GM12878 (cell line): ENCODE results near the gene NOC2L. TPM values are rescaled to one million over a fixed set of nuclear protein-coding genes. Genes with fewer than 3 reads are reported as not detected.

ENCODE experiments used
- BCLAF1 ChIP-seq: fragments of 450-650 bp; IDR thresholded peaks from 2 replicates; pipeline ENCODE4 v1.6.1; 2017; ENCODE audit warnings: antibody characterized with exemption, mild to moderate bottlenecking, moderate library complexity
- BHLHE40 ChIP-seq, 2 experiments: fragments of 450-650 bp in 1 of 2; IDR thresholded peaks; 2 replicates each; pipeline ENCODE4 v1.6.1; 2011 to 2017; ENCODE audit warnings: low read depth in 2 of 2, borderline replicate concordance in 1 of 2, improper control_type of control experiment in 1 of 2, low read length in 1 of 2, mild to moderate bottlenecking in 1 of 2
- CHD2 ChIP-seq: IDR thresholded peaks from 2 replicates; pipeline ENCODE4 v1.6.1; 2011; ENCODE audit warnings: low read depth, low read length, improper control_type of control experiment, borderline replicate concordance
- GABPA ChIP-seq: IDR thresholded peaks from 2 replicates; pipeline ENCODE4 v1.6.1; 2014; ENCODE audit warnings: antibody characterized with exemption, low read depth, mild to moderate bottlenecking, inconsistent platforms
- GATAD2B ChIP-seq: fragments of 450-650 bp; conservative IDR thresholded peaks from 2 replicates; pipeline ENCODE4 v1.6.1; 2017; ENCODE audit warnings: low read depth, mild to moderate bottlenecking, moderate library complexity
- MYB ChIP-seq: fragments of 150-350 bp; IDR thresholded peaks from 2 replicates; pipeline ENCODE4 v1.6.1; 2014; ENCODE audit warnings: mild to moderate bottlenecking, low read depth, low read length, borderline replicate concordance
- NR2C2 ChIP-seq: IDR thresholded peaks from 2 replicates; pipeline ENCODE4 v1.6.1; 2011; ENCODE audit warnings: borderline replicate concordance, low read depth; ENCODE audit not compliant: control insufficient read depth, insufficient read length
- POLR2AphosphoS5 ChIP-seq: IDR thresholded peaks from 2 replicates; pipeline ENCODE4 v1.6.1; 2011; ENCODE audit warnings: mild to moderate bottlenecking, low read length, inconsistent platforms
- SUPT20H ChIP-seq: IDR thresholded peaks from 2 replicates; pipeline ENCODE4 v1.6.1; 2011; ENCODE audit warnings: low read depth, mild to moderate bottlenecking, low read length, moderate library complexity, borderline replicate concordance; ENCODE audit not compliant: control insufficient read depth
- SUZ12 ChIP-seq: fragments of 200-600 bp; sonication (generic); IDR thresholded peaks from one replicate; pipeline ENCODE4 v1.6.1; 2018; ENCODE audit warnings: antibody characterized with exemption, mild to moderate bottlenecking; ENCODE audit not compliant: unreplicated experiment
- TCF12 ChIP-seq: IDR thresholded peaks from 2 replicates; pipeline ENCODE4 v1.6.1; 2011; ENCODE audit warnings: low read depth, mild to moderate bottlenecking, low read length
- USF1 ChIP-seq: IDR thresholded peaks from 2 replicates; pipeline ENCODE4 v1.6.1; 2011; ENCODE audit warnings: borderline replicate concordance, low read depth, mild to moderate bottlenecking, moderate library complexity, mixed read lengths, low read length; ENCODE audit not compliant: insufficient read depth; ENCODE audit errors: extremely low read length
- ZNF24 ChIP-seq: fragments of 450-650 bp; IDR thresholded peaks from 2 replicates; pipeline ENCODE4 v1.6.1; 2017; ENCODE audit warnings: antibody characterized with exemption, mild to moderate bottlenecking
- polyA plus RNA-seq, 11 experiments: library from polyadenylated mRNA; depleted of rRNA in 4 of 11; unstranded in 6 of 11; stranded (reverse) in 5 of 11; fragments of >200 nt; fragmentation: Nextera tagmentation in 4 of 11; fragmentation: Illumina TruSeq in 1 of 11; extraction: Ambion mirVana in 4 of 11; extraction: Trizol in 1 of 11; gene quantifications; 1 replicate in 1 of 11; 2 replicates in 10 of 11; pipeline versions ENCODE4 v1.2.1 to v1.2.3, GENCODE V29; 2011 to 2016; ENCODE audit warnings: inconsistent platforms in 2 of 11, missing spikeins in 2 of 11, low read depth in 1 of 11
- total RNA-seq, 4 experiments: library from RNA; depleted of rRNA in 3 of 4; stranded (reverse); fragments of >200 nt in 3 of 4; fragmentation: Illumina TruSeq in 1 of 4; extraction: Trizol in 1 of 4; gene quantifications; 2 replicates each; pipeline versions ENCODE4 v1.2.1 to v1.2.3, GENCODE V29; 2013 to 2021
- TF ChIP-seq, protein P1 (sequence below): fragments of 450-650 bp; formaldehyde crosslinking; IDR thresholded peaks from 2 replicates; pipeline ENCODE4 v1.5.0; 2022; ENCODE audit warnings: mild to moderate bottlenecking, missing genetic modification characterization
- TF ChIP-seq, protein P2 (sequence below): fragments of 450-650 bp; IDR thresholded peaks from 2 replicates; pipeline ENCODE4 v1.6.1; 2018; ENCODE audit warnings: mild to moderate bottlenecking, low read depth, moderate library complexity; ENCODE audit not compliant: partially characterized antibody
- TF ChIP-seq, protein P3 (sequence below): fragments of 450-650 bp; IDR thresholded peaks from 2 replicates; pipeline ENCODE4 v1.6.1; 2016; ENCODE audit warnings: mild to moderate bottlenecking

The NOC2L gene
- total and polyA plus RNA-seq, 10 of the 15 experiments (the other 5 are each of a cell fraction or from before 2014, with no cell fraction given) = 1.3 to 171 (median 64.3) TPM

DNA sequence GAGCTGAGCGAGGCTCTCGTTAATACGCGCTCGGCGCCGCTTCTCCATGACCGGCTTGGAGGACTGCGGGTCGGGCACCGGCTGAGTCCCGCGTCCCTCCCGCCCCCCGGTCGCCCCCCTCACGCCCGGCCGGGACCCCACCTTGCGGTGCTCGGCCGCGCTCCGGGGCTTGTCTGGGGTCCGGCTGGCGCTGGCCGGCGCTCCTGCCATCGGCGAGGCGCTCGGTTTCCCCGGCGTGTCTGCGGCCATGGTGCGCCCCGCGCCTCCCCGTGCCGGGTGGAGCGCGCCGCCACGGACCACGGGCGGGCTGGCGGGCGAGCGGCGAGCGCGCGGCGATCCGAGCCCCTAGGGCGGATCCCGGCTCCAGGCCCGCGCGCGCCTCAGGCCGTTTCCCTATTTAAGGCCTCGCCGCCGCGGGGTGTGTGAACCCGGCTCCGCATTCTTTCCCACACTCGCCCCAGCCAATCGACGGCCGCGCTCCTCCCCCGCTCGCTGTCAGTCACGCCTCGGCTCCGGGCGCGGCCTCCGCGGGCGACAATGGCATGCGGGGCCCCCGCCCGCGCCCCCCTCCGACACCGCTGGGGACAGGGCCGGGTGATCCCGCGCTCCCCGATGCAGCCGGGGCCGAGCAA is 40.8 kb upstream of the NOC2L start, which contains the start of gene HES4 (continued):
- TF ChIP-seq, protein P1, sequence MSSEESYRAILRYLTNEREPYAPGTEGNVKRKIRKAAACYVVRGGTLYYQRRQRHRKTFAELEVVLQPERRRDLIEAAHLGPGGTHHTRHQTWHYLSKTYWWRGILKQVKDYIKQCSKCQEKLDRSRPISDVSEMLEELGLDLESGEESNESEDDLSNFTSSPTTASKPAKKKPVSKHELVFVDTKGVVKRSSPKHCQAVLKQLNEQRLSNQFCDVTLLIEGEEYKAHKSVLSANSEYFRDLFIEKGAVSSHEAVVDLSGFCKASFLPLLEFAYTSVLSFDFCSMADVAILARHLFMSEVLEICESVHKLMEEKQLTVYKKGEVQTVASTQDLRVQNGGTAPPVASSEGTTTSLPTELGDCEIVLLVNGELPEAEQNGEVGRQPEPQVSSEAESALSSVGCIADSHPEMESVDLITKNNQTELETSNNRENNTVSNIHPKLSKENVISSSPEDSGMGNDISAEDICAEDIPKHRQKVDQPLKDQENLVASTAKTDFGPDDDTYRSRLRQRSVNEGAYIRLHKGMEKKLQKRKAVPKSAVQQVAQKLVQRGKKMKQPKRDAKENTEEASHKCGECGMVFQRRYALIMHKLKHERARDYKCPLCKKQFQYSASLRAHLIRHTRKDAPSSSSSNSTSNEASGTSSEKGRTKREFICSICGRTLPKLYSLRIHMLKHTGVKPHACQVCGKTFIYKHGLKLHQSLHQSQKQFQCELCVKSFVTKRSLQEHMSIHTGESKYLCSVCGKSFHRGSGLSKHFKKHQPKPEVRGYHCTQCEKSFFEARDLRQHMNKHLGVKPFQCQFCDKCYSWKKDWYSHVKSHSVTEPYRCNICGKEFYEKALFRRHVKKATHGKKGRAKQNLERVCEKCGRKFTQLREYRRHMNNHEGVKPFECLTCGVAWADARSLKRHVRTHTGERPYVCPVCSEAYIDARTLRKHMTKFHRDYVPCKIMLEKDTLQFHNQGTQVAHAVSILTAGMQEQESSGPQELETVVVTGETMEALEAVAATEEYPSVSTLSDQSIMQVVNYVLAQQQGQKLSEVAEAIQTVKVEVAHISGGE (CRISPR knock-in tag) = no peak
- TF ChIP-seq ZNF24 (0 out of 2 replicates have a peak, but pooled peaks have one; percentile 11), SUZ12 (peak; percentile 32), CHD2 (no peak), GABPA (no peak), TCF12 (no peak), MYB (no peak), SUPT20H (no peak), BCLAF1 (no peak), USF1 (no peak), POLR2AphosphoS5 (no peak), GATAD2B (peak; percentile 50), BHLHE40 (IDR thresholded peaks at IDR 0.05; ENCODE audit: borderline replicate concordance in 1 of 2, low read depth in 2 of 2, low read length in 1 of 2) (peak in 1 of 2 experiments; percentile 73; a peak in 1 of 4 replicates), NR2C2 (no peak)
- TF ChIP-seq, protein P2, sequence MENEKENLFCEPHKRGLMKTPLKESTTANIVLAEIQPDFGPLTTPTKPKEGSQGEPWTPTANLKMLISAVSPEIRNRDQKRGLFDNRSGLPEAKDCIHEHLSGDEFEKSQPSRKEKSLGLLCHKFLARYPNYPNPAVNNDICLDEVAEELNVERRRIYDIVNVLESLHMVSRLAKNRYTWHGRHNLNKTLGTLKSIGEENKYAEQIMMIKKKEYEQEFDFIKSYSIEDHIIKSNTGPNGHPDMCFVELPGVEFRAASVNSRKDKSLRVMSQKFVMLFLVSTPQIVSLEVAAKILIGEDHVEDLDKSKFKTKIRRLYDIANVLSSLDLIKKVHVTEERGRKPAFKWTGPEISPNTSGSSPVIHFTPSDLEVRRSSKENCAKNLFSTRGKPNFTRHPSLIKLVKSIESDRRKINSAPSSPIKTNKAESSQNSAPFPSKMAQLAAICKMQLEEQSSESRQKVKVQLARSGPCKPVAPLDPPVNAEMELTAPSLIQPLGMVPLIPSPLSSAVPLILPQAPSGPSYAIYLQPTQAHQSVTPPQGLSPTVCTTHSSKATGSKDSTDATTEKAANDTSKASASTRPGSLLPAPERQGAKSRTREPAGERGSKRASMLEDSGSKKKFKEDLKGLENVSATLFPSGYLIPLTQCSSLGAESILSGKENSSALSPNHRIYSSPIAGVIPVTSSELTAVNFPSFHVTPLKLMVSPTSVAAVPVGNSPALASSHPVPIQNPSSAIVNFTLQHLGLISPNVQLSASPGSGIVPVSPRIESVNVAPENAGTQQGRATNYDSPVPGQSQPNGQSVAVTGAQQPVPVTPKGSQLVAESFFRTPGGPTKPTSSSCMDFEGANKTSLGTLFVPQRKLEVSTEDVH = no peak
- TF ChIP-seq, protein P3, sequence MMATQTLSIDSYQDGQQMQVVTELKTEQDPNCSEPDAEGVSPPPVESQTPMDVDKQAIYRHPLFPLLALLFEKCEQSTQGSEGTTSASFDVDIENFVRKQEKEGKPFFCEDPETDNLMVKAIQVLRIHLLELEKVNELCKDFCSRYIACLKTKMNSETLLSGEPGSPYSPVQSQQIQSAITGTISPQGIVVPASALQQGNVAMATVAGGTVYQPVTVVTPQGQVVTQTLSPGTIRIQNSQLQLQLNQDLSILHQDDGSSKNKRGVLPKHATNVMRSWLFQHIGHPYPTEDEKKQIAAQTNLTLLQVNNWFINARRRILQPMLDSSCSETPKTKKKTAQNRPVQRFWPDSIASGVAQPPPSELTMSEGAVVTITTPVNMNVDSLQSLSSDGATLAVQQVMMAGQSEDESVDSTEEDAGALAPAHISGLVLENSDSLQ = peak; percentile 93
